ENCODE measurements around the gene TSEN34.

DNA sequence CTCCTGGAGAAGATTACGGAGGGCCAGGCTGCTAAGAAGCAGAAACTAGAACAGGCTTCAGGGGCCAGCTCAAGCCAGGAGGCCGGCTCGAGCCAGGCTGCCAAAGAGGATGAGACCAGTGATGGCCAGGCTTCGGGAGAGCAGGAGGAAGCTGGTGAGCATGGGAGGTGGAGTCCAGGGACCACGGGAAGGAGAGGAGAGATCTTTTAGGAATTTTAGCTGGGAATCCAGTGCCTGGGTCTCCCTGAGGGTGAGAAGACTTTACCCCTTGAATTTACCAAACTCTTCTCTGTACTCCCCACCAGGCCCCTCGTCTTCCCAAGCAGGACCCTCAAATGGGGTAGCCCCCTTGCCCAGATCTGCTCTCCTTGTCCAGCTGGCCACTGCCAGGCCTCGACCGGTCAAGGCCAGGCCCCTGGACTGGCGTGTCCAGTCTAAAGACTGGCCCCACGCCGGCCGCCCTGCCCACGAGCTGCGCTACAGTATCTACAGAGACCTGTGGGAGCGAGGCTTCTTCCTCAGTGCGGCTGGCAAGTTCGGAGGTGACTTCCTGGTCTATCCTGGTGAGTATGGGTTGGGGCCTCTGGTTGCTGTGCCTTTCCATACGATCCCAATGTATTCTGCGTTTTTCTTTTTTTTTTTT is 824 bp downstream of the TSEN34 start:
- TF ChIP-seq, protein P1, sequence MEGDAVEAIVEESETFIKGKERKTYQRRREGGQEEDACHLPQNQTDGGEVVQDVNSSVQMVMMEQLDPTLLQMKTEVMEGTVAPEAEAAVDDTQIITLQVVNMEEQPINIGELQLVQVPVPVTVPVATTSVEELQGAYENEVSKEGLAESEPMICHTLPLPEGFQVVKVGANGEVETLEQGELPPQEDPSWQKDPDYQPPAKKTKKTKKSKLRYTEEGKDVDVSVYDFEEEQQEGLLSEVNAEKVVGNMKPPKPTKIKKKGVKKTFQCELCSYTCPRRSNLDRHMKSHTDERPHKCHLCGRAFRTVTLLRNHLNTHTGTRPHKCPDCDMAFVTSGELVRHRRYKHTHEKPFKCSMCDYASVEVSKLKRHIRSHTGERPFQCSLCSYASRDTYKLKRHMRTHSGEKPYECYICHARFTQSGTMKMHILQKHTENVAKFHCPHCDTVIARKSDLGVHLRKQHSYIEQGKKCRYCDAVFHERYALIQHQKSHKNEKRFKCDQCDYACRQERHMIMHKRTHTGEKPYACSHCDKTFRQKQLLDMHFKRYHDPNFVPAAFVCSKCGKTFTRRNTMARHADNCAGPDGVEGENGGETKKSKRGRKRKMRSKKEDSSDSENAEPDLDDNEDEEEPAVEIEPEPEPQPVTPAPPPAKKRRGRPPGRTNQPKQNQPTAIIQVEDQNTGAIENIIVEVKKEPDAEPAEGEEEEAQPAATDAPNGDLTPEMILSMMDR (IDR thresholded peaks at IDR 0.05; ENCODE audit: poor library complexity), result no peak
- TF ChIP-seq EZH2 (IDR thresholded peaks at IDR 0.05; ENCODE audit: borderline replicate concordance), result no peak

All from hepatocyte (in vitro differentiated cells).